HG03558 (cell line): Measurements from ENCODE around the gene TMPRSS7.
A peak's percentile ranks its signal among the peaks of the same experiment; 100 is the strongest.

ENCODE experiments used
- ATAC-seq: cut with Tn5 transposase; IDR thresholded peaks from one replicate; pipeline ENCODE4 v1.9.1; 2021; ENCODE audit warnings: moderate number of reproducible peaks; ENCODE audit not compliant: unreplicated experiment; ENCODE audit errors: extremely low read depth

The TMPRSS7 gene

GRCh38 chr3:112092496-112093179 is 58.1 kb downstream of the TMPRSS7 start:
- no peak for ATAC-seq

- no peak for ATAC-seq
Observed at GRCh38 chr3:112093180-112093522, 58.6 kb downstream of the TMPRSS7 start.

GRCh38 chr3:112095731-112096130 is 61.2 kb downstream of the TMPRSS7 start:
- ATAC-seq = no peak

DNA sequence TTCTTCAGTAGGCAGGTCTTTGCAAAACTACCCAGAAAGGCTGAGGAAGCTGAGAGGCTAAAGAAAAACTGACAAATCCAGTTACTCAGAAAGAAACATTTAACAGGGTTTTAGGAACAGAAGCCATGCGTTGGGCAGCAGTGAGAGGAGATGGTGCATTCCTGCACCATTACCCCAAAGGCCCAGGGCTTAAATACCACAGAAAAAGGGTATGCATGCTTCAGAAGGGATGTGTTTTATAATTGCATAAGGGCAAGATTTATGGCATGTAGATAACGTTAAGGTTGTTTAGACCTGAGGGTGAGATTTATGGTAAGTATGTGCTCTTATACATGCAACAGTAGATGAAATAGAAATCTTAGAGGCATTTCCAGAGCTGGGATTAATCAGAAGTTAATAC is 61.6 kb downstream of the TMPRSS7 start:
- no peak for ATAC-seq

DNA sequence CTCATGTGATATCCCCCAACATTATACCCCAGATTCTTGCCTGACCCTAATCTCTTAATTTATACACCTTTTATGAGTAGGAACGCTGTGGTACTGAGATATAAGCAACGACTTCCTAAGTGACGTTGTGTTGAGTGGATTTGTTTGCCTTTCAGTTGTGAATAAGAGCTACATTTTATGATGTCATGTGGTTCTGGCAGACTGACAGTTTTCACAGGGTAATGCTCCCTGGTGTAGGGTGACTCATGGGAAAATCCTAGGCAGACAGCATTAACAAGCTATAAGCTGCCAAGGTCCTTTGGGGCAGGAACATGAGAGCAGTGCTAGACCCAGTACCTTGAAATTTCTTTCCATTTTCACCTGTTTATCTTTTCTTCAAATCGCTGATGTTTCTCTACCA is 62.8 kb downstream of the TMPRSS7 start:
- no peak for ATAC-seq

DNA sequence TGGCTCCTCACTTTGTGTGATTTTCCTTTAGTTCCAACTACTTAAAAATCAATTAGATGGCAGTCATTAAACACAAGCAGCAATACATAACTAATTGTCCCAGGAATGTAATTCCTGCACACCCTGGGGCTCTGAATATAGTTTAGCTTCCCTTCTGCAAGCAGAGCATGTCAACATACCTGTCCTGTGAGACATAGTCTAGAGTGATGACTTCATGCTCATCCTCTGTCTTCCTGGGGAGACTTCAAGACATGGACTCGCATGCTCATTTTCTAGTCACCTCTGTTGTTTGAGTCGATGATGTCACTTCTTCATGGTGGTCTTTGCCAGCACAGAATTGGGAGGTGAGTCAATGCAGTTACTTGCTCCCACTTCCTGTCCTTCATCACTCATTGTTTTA is 67.4 kb downstream of the TMPRSS7 start:
- ATAC-seq = no peak

- ATAC-seq = no peak
Observed at GRCh38 chr3:112104774-112105173, 70.2 kb downstream of the TMPRSS7 start.

GRCh38 chr3:112109322-112109721 is 74.8 kb downstream of the TMPRSS7 start:
- ATAC-seq = no peak

GRCh38 chr3:112111785-112112402 is 77.4 kb downstream of the TMPRSS7 start:
- peak; percentile 24 for ATAC-seq

GRCh38 chr3:112114576-112115160 is 80.1 kb downstream of the TMPRSS7 start:
- no peak for ATAC-seq

DNA sequence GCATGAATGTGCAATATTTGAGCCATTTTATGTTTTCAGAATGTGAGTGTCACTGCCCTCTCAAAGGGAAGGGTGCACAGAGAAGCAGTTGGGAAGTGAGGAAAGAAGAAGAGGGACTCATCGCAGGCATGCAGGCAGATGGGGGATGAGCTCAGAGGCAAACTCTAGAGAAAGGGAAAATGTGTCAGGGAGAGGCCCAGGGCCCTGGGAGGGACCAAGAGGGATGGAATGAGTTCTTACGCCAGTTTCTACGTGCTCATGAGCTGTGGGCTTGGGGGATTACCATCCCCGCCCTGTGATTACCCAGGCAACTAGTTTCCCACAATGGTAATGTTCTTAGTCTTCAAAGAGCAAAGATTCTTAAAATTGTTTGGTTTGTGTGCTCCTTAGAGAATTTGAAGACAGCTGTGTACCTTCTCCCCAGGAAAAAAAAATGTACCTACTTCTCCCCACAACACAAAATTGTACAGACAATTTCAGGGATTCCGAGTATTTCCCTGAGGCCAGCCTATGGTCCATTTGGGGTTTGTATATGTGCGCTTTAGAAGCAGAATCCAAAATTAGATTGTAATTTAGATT is 80.7 kb downstream of the TMPRSS7 start:
- ATAC-seq = peak; percentile 27

DNA sequence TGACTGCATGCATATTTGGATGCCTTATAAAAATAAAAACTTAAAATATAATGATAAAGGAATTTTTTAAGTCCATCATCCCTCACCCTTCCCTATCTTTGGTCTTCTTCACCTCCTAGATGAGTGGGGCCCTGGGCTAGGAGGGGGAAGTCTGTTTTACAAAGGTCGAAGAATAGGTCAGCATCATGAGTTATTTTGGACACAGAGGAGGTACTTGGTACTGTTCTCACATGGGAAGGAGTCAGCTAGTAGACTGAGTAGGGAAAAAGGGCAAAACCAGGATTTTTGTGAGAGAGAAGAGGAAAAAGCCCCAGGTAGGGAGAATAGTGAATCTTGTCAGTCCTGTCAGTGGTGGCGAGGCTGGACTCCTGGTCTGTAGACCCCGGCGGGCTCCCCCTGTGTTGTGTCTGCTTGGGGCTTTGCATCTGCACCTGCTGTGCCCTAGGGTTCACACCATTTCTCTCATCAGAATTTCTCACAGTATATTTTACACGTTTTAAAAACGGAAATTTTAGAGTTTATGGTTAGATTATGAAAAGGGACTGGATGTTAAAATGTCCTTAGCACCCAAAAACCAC is 81.4 kb downstream of the TMPRSS7 start:
- ATAC-seq = no peak

- no peak for ATAC-seq
Observed at GRCh38 chr3:112116748-112117186, 82.2 kb downstream of the TMPRSS7 start.

DNA sequence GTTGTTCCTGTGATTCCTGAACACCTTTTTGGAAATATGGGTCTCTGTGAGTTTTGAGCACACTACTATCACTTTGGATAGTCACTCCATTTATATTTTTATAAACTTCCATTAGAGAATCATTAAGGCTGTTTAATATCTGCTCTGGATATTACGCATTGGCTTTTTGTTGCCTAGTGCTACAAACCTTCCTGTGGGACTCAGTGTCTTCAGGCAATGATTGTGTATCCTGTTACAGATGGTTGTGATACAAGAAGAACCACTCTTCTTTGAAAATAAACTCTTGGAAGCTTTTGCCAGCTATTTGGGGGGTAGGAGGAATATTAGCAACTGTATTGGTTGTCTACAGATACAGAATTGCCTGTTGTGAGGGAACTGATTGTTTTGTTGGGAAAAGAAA is 82.9 kb downstream of the TMPRSS7 start:
- ATAC-seq = no peak

- no peak for ATAC-seq
Observed at GRCh38 chr3:112117841-112118571, 83.5 kb downstream of the TMPRSS7 start.

GRCh38 chr3:112119962-112120836 is 85.7 kb downstream of the TMPRSS7 start:
- no peak for ATAC-seq

- no peak for ATAC-seq
Observed at GRCh38 chr3:112121577-112122547, 87.3 kb downstream of the TMPRSS7 start.

GRCh38 chr3:112122870-112123269 is 88.3 kb downstream of the TMPRSS7 start:
- ATAC-seq = no peak
